ENCODE data around the gene TPT1.

- TF ChIP-seq CTCF (tag by site-specific recombination; IDR thresholded peaks at IDR 0.05): no peak
- no peak for TF ChIP-seq ZNF558 (tag by site-specific recombination; IDR thresholded peaks at IDR 0.05)
- TF ChIP-seq ZNF184 (tag by site-specific recombination; IDR thresholded peaks at IDR 0.05): no peak
- no peak for TF ChIP-seq ZNF785 (tag by site-specific recombination; IDR thresholded peaks at IDR 0.05)
- TF ChIP-seq ZNF311 (tag by site-specific recombination; IDR thresholded peaks at IDR 0.05; ENCODE audit: borderline replicate concordance): no peak
- no peak for TF ChIP-seq SETDB1 (IDR thresholded peaks at IDR 0.05; ENCODE audit: insufficient read length, low read length)
- no peak for TF ChIP-seq REST (tag by site-specific recombination; IDR thresholded peaks at IDR 0.05)
- no peak for TF ChIP-seq ZNF580 (tag by site-specific recombination; IDR thresholded peaks at IDR 0.05)
- no peak for TF ChIP-seq ZBTB10 (tag by site-specific recombination; IDR thresholded peaks at IDR 0.05)
- no peak for TF ChIP-seq ZSCAN5A (tag by site-specific recombination; IDR thresholded peaks at IDR 0.05)
- TF ChIP-seq KLF1 (tag by site-specific recombination; IDR thresholded peaks at IDR 0.05): no peak
- no peak for TF ChIP-seq RBAK (tag by site-specific recombination; IDR thresholded peaks at IDR 0.05)
- TF ChIP-seq ZNF510 (tag by site-specific recombination; IDR thresholded peaks at IDR 0.05; ENCODE audit: insufficient replicate concordance): no peak
- TF ChIP-seq ZNF132 (tag by site-specific recombination; IDR thresholded peaks at IDR 0.05; ENCODE audit: borderline replicate concordance): no peak
These were observed 40.6 kb downstream of the TPT1 start for GRCh38 chr13:45300190-45300985.
